Endothelial cell of umbilical vein (primary cell): ENCODE results near the gene DUSP6.

Experiments
- CTCF ChIP-seq, 2 donors: IDR thresholded peaks; 1 replicate in 1 of 2; 2 replicates in 1 of 2; pipeline ENCODE4 v1.5.1; 2011; ENCODE audit warnings: low read length in 2 of 2, mild to moderate bottlenecking in 2 of 2, moderate library complexity in 2 of 2, control low read depth in 1 of 2, inconsistent platforms in 1 of 2, low read depth in 1 of 2; ENCODE audit not compliant: insufficient read depth in 1 of 2; ENCODE audit errors: extremely low read depth in 1 of 2
- EZH2 ChIP-seq: IDR thresholded peaks from 2 replicates; pipeline ENCODE4 v1.6.1; 2012; ENCODE audit warnings: borderline replicate concordance, low read depth, mild to moderate bottlenecking, moderate library complexity, low read length, inconsistent platforms; ENCODE audit not compliant: severe bottlenecking
- JUN ChIP-seq: IDR thresholded peaks from 2 replicates; pipeline ENCODE4 v1.6.1; 2011; ENCODE audit warnings: borderline replicate concordance, low read depth; ENCODE audit not compliant: insufficient read length, insufficient read depth
- POLR2A ChIP-seq: IDR thresholded peaks from 2 replicates; pipeline ENCODE4 v1.6.1; 2012; ENCODE audit warnings: low read depth, mild to moderate bottlenecking, control low read depth, low read length
- POLR2AphosphoS5 ChIP-seq: IDR thresholded peaks from 2 replicates; pipeline ENCODE4 v1.6.1; 2012; ENCODE audit warnings: low read depth, mild to moderate bottlenecking, control low read depth, low read length, moderate library complexity; ENCODE audit not compliant: insufficient read depth

- no peak for TF ChIP-seq CTCF (IDR thresholded peaks at IDR 0.05; ENCODE audit: extremely low read depth in 1 of 2, insufficient read depth in 1 of 2, low read depth in 1 of 2, low read length in 2 of 2)
- TF ChIP-seq POLR2A, result no peak
- TF ChIP-seq POLR2AphosphoS5, result no peak
- TF ChIP-seq EZH2, result no peak
- no peak for TF ChIP-seq JUN
Measured at GRCh38 chr12:89306827-89307473, 45.4 kb downstream of the DUSP6 start.
